Measurements from ENCODE around the gene SIGLEC9. TPM values are rescaled to one million over a fixed set of nuclear protein-coding genes. Genes with fewer than 3 reads are reported as not detected.

The SIGLEC9 gene
- total and polyA plus RNA-seq, 2 of the 8 experiments (the other 6 are each of a cell fraction or from before 2014, with no cell fraction given): not detected

GRCh38 chr19:51099047-51099382 is 25.7 kb upstream of the SIGLEC9 start (continued):
- no peak for TF ChIP-seq POLR2A (IDR thresholded peaks at IDR 0.05; ENCODE audit: control extremely low read depth in 1 of 2, low read depth in 2 of 2, low read length in 2 of 2)
- TF ChIP-seq NRF1 (IDR thresholded peaks at IDR 0.05; ENCODE audit: low read depth, low read length): no peak
- no peak for TF ChIP-seq SUZ12 (IDR thresholded peaks at IDR 0.05; ENCODE audit: low read length)

All from H1 (cell line).